Neural crest cell (in vitro differentiated cells): Measurements from ENCODE around the gene AGBL4. TPM values are rescaled to one million over a fixed set of nuclear protein-coding genes. Genes with fewer than 3 reads are reported as not detected.

Source experiments
- DNase-seq: peaks from one replicate; pipeline ENCODE4 v3.0.0; 2021; ENCODE audit warnings: low read depth, mixed read lengths, low spot score
- H3K27ac Mint-ChIP-seq: one replicate; pipeline ENCODE4 v1.8.0; 2021; ENCODE audit warnings: mild to moderate bottlenecking, mixed read lengths; ENCODE audit not compliant: unreplicated experiment
- H3K27me3 Mint-ChIP-seq: 2 replicates; pipeline ENCODE4 v1.8.0; 2021; ENCODE audit warnings: low read depth, mild to moderate bottlenecking, mixed read lengths
- H3K36me3 Mint-ChIP-seq: 2 replicates; pipeline ENCODE4 v1.8.0; 2021; ENCODE audit warnings: low read depth, mild to moderate bottlenecking, mixed read lengths
- H3K4me1 Mint-ChIP-seq: 2 replicates; pipeline ENCODE4 v1.8.0; 2021; ENCODE audit warnings: mixed read lengths
- H3K4me3 Mint-ChIP-seq: one replicate; pipeline ENCODE4 v1.8.0; 2021; ENCODE audit warnings: mild to moderate bottlenecking, mixed read lengths
- H3K9me3 Mint-ChIP-seq: 2 replicates; pipeline ENCODE4 v1.8.0; 2021; ENCODE audit warnings: mixed read lengths
- CTCF ChIP-seq: fragments of 200-600 bp; sonication (generic); conservative IDR thresholded peaks from 2 replicates; pipeline ENCODE4 v1.5.0; 2021; ENCODE audit warnings: antibody characterized with exemption, mild to moderate bottlenecking
- total RNA-seq: library from RNA; stranded (reverse); gene quantifications from 2 replicates; pipeline ENCODE4 v1.2.1, GENCODE V29; 2021

The AGBL4 gene
- total RNA-seq, 1 donor from 2014 or later, result 0.09 TPM

GRCh38 chr1:48882020-48882419 is 1141.7 kb downstream of the AGBL4 start:
- no peak for DNase-seq
- no peaks in the 10 kb centered on the region for H3K36me3 Mint-ChIP-seq
- H3K4me3 Mint-ChIP-seq, result no peak overlapping the region
- H3K9me3 Mint-ChIP-seq, result no peaks in the 10 kb centered on the region
- no peaks in the 10 kb centered on the region for H3K4me1 Mint-ChIP-seq
- peaks cover 8% of the 10 kb centered on the region for H3K27me3 Mint-ChIP-seq
- TF ChIP-seq CTCF, result no peak
- H3K27ac Mint-ChIP-seq, result no peak overlapping the region

- Mint-ChIP-seq H3K27me3 (peaks cover 11% of the 10 kb centered on the region), H3K4me3 (no peak overlapping the region), H3K9me3 (no peaks in the 10 kb centered on the region), H3K36me3 (no peaks in the 10 kb centered on the region), H3K27ac (no peak overlapping the region), H3K4me1 (peaks cover 15% of the 10 kb centered on the region)
- no peak for TF ChIP-seq CTCF
- DNase-seq, result no peak
Observed at GRCh38 chr1:48878191-48878940, 1145.4 kb downstream of the AGBL4 start.

GRCh38 chr1:48876330-48876785 is 1147.4 kb downstream of the AGBL4 start:
- no peak for TF ChIP-seq CTCF
- H3K4me3 Mint-ChIP-seq, result no peak overlapping the region
- H3K27ac Mint-ChIP-seq, result no peak overlapping the region
- H3K4me1 Mint-ChIP-seq, result peaks cover 15% of the 10 kb centered on the region
- no peaks in the 10 kb centered on the region for H3K36me3 Mint-ChIP-seq
- H3K27me3 Mint-ChIP-seq, result peaks cover 8% of the 10 kb centered on the region
- H3K9me3 Mint-ChIP-seq, result no peaks in the 10 kb centered on the region
- DNase-seq, result no peak

- no peak for DNase-seq
- H3K4me3 Mint-ChIP-seq, result no peak overlapping the region
- H3K27ac Mint-ChIP-seq, result no peak overlapping the region
- no peaks in the 10 kb centered on the region for H3K9me3 Mint-ChIP-seq
- H3K27me3 Mint-ChIP-seq, result peaks cover 8% of the 10 kb centered on the region
- no peaks in the 10 kb centered on the region for H3K36me3 Mint-ChIP-seq
- TF ChIP-seq CTCF, result no peak
- H3K4me1 Mint-ChIP-seq, result peaks cover 15% of the 10 kb centered on the region
Observed at GRCh38 chr1:48875552-48876329, 1148.0 kb downstream of the AGBL4 start.

GRCh38 chr1:48873944-48874343 is 1149.8 kb downstream of the AGBL4 start:
- Mint-ChIP-seq H3K4me1 (peaks cover 15% of the 10 kb centered on the region), H3K27ac (no peak overlapping the region), H3K27me3 (peaks cover 8% of the 10 kb centered on the region), H3K4me3 (no peak overlapping the region), H3K9me3 (no peaks in the 10 kb centered on the region), H3K36me3 (no peaks in the 10 kb centered on the region)
- no peak for TF ChIP-seq CTCF
- no peak for DNase-seq
